ENCODE measurements around the gene RAPGEF1.
"Not testable (repeated sequence)": the region's sequence is repeated elsewhere in the genome, so short reads cannot be mapped to it uniquely, and the experiment has no call there.

Gene RAPGEF1

GRCh38 chr9:131731237-131731636 is 8.6 kb downstream of the RAPGEF1 start:
- in situ Hi-C loops (cut with MboI; ENCODE audit: low sequenced_read_pairs) = no loop called here

- in situ Hi-C loops (cut with MboI; ENCODE audit: low sequenced_read_pairs) = no loop called here
Observed at GRCh38 chr9:131728961-131729360, 10.9 kb downstream of the RAPGEF1 start.

- in situ Hi-C loops (cut with MboI; ENCODE audit: low sequenced_read_pairs) = no loop called here
Observed at GRCh38 chr9:131728546-131728910, 11.3 kb downstream of the RAPGEF1 start.

- in situ Hi-C loops (cut with MboI; ENCODE audit: low sequenced_read_pairs) = no loop called here
Observed at GRCh38 chr9:131727795-131728545, 11.9 kb downstream of the RAPGEF1 start.

- in situ Hi-C loops (cut with MboI; ENCODE audit: low sequenced_read_pairs) = no loop called here
Observed at GRCh38 chr9:131727184-131727759, 12.6 kb downstream of the RAPGEF1 start.

- in situ Hi-C loops (cut with MboI; ENCODE audit: low sequenced_read_pairs) = no loop called here
Observed at GRCh38 chr9:131724683-131725082, 15.2 kb downstream of the RAPGEF1 start.

- in situ Hi-C loops (cut with MboI; ENCODE audit: low sequenced_read_pairs) = no loop called here
Observed at GRCh38 chr9:131723632-131724031, 16.2 kb downstream of the RAPGEF1 start.

- in situ Hi-C loops (cut with MboI; ENCODE audit: low sequenced_read_pairs) = no loop called here
Observed at GRCh38 chr9:131722255-131722654, 17.6 kb downstream of the RAPGEF1 start.

GRCh38 chr9:131721076-131721475 is 18.8 kb downstream of the RAPGEF1 start:
- in situ Hi-C loops (cut with MboI; ENCODE audit: low sequenced_read_pairs) = no loop called here

- in situ Hi-C loops (cut with MboI; ENCODE audit: low sequenced_read_pairs) = no loop called here
Observed at GRCh38 chr9:131720330-131720729, 19.5 kb downstream of the RAPGEF1 start.

- in situ Hi-C loops (cut with MboI; ENCODE audit: low sequenced_read_pairs) = no loop called here
Observed at GRCh38 chr9:131719262-131719908, 20.5 kb downstream of the RAPGEF1 start.

- in situ Hi-C loops (cut with MboI; ENCODE audit: low sequenced_read_pairs) = no loop called here
Observed at GRCh38 chr9:131717719-131718460, 22.0 kb downstream of the RAPGEF1 start.

- in situ Hi-C loops (cut with MboI; ENCODE audit: low sequenced_read_pairs) = no loop called here
Observed at GRCh38 chr9:131715906-131716305, 24.0 kb downstream of the RAPGEF1 start.

GRCh38 chr9:131714821-131715220 is 25.1 kb downstream of the RAPGEF1 start:
- in situ Hi-C loops (cut with MboI; ENCODE audit: low sequenced_read_pairs) = no loop called here

GRCh38 chr9:131714161-131714646 is 25.7 kb downstream of the RAPGEF1 start:
- in situ Hi-C loops (cut with MboI; ENCODE audit: low sequenced_read_pairs) = no loop called here

GRCh38 chr9:131713016-131713415 is 26.9 kb downstream of the RAPGEF1 start:
- in situ Hi-C loops (cut with MboI; ENCODE audit: low sequenced_read_pairs) = no loop called here

GRCh38 chr9:131712151-131712716 is 27.6 kb downstream of the RAPGEF1 start:
- in situ Hi-C loops (cut with MboI; ENCODE audit: low sequenced_read_pairs) = no loop called here

GRCh38 chr9:131709771-131710431 is 30.0 kb downstream of the RAPGEF1 start:
- in situ Hi-C loops (cut with MboI; ENCODE audit: low sequenced_read_pairs) = no loop called here

GRCh38 chr9:131709010-131709770 is 30.7 kb downstream of the RAPGEF1 start:
- in situ Hi-C loops (cut with MboI; ENCODE audit: low sequenced_read_pairs) = not testable (repeated sequence)

Measured in HL-60/S4 (cell line).